Measurements from ENCODE around the gene CALML5.

Gene CALML5

GRCh38 chr10:5514226-5514850 is 15.0 kb upstream of the CALML5 start:
- no peak for DNase-seq

DNA sequence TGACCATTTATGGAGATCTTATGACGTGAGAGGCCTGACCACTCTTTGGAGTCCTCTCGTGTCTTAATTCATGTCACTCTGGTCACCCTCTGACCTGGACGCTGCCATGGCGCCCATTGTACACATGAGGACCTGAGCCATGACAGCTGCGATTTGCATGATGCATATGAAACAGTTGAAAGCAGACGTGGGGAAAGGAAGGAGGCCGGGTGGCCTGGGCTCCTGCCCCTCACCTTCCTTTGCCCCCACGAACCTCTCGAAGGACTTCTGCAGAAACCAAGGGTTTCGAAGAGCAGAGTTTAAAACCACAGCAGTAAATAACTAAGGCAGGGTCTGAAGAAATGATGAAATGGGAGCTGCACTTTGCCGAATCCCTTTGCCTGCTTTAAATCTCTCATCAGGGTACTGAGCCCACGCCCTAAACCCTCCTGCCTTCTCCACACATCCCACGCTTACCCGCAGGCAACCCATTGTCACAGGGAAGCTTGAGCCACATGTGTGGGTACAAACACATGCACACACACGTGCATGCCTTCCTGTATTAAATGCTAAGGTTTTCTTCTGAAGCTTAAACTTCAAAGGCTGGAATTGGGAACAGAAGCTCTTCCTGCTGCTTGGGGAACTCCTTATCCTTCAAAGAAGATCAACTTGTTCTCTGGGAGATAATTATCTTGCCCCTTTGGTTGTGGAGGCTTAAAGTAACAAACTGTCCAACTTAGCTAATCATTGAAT is 13.7 kb upstream of the CALML5 start:
- DNase-seq, result no peak

DNA sequence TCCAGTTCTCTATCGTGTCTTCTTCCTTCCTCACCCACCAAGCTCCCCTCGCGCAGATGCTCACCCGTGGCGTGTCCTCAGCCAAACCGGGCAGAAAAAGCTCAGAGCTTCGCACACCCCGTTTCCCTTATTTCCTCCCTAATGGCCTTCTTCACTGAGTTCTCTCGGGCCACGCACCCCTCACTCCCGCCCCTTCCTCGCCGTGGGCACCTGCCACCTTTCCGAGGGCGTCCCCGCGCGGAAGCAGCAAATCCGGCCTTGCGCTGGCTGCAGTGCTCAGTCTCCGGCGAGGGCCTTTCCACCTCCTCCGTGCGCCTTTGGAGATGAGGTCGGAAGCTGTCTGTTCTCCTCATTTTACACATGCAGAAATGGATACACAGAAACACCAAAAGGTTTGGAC is 13.0 kb upstream of the CALML5 start:
- no peak for DNase-seq

- DNase-seq, result no peak
These were observed 12.5 kb upstream of the CALML5 start for GRCh38 chr10:5511885-5512280.

DNA sequence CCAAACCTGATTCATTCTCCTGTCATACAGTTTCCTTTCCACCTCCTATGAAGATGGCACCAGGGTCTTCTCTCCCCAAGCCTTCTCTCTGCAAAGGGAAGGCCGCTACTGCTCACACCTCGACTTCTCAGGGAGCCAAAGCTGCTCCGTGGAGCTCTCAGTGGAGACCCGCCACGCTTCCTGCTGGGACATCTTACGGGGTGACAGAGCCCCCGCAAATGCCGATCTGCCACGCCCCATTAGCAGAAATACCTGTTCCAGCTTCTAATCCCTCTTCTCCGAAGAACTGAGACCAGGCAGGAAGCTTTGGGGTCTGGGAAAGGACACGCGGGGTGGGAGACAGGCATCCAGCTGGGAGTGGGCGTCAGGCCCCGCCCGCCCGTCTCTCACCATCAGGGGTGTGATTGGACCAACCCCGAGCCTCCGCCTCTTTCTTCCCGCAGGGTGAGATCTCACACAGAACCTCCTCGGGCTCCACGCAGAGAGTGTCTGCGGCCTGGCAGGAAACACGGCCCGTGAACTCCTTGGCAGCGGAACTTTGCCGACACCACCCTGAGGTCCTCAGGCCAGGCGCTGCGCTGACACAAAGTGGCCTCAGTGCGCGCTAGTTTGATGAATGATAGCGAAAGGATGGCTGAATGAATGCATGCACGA is 12.0 kb upstream of the CALML5 start:
- DNase-seq, result no peak

DNA sequence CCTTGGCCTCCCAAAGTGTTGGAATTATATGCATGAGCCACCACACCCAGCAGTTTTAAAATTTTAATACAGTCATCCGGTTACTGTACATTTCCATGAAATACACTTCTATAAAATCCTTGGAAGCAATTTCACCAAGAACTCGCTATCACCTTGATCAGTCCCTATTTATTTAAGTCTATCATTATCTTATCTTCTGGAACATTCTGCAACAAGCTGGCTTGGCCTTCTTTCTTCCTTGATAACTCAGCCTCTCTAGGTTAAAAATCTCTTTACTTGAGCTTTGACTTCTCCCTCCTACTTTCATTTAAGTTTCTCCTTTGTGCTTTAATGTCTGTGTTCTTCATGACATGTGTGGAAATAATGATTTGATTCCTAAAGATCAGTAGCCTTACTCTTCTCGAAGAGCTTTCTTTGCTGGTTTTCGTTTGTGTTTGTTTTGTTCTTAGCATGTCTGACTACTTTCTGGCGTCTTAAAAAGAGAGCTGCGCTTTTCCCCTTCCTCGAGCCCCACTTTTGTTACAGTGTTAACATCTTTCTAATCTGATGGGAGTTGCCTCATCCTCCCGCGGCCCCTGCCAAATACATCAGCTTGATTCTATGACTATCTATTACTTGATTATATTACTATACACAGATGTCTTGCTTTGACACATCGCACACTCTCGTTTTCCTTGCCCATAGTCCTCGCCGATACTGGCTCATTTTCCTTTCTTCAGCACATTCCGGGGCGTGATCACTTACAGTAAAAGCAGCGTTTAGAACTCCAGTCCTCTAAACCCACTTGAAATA is 11.1 kb upstream of the CALML5 start:
- no peak for DNase-seq

DNA sequence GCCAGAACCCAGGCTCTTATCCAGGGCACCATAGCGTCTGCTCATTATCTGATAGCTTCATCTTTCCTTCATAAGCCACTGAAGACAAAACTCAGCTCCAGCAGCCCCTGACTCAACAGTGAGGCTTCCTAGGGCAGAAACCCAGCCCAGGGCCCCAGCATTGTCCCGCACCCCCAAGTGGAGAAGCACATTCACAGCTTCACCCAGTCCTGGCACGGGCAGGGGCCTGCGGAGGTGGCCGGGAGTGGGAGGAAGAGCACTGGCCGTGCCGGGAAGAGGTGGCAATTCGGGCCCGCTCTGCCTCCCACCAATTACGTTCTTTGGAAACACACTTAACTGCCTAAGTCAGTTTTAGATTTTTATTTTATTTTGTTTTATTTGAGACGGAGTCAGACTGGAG is 10.3 kb upstream of the CALML5 start:
- DNase-seq, result no peak

DNA sequence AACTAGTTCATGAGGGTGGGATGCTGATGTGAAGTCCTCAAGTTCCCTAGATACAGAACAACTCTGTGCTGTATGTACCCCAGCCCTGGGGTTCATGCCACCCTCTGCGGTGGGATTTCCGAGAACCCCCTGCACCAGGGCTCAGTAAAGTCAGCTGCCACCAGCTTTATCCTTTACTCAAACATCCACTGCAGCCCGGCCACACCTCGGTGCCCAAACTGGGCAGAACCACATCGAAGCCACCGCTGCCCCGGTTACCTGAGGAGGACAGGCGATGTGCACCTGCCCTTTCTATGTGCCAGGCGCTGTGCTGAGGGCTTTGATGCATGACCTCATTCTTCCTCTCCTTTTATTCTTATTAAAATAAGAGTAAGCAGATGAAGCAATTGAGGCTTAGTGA is 9.9 kb upstream of the CALML5 start:
- no peak for DNase-seq

DNA sequence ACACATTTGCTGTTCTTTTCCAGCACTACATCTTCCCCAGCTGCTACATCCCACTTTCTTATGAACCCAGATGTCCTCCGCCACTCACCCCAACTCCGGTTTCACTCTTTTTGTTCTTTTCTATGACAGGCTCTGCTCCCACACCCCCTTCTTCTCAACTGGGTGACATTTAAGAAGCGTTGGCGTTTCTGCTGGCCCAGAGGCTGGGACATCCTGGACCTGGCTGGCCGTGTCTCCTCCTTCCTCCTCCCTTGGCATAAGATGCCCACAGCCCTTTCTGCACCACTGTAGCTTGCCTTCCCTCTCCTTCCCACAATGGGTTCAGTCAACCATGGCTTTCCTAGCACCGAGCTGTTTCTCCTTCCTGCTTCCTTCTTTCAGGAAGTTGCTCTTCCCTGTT is 9.4 kb upstream of the CALML5 start:
- DNase-seq, result no peak

GRCh38 chr10:5508161-5508604 is 8.8 kb upstream of the CALML5 start:
- no peak for DNase-seq

- DNase-seq, result no peak
These were observed 8.3 kb upstream of the CALML5 start for GRCh38 chr10:5507649-5508131.

- no peak for DNase-seq
These were observed 7.6 kb upstream of the CALML5 start for GRCh38 chr10:5506751-5507648.

DNA sequence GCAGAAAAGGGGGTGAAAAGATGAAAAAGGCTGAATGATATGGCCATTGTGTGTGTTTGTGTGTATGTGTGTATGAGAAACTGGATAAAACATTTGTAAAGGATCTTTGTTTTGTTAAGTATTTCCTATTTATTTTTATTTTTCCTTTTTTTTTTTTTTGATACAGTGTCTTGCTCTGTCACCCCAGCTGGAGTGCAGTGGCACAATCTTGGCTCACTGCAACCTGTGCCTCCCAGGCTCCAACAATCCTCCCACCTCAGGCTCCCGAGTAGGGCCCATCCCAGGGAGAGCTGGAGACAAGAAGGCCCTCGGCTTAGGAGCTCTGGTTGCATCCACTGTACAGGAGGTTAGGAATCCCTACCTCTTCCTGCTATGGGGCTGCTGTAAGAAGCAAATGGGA is 6.9 kb upstream of the CALML5 start:
- no peak for DNase-seq

- DNase-seq, result no peak
These were observed 5.0 kb upstream of the CALML5 start for GRCh38 chr10:5504146-5505072.

- no peak for DNase-seq
These were observed 4.1 kb upstream of the CALML5 start for GRCh38 chr10:5503477-5503835.

DNA sequence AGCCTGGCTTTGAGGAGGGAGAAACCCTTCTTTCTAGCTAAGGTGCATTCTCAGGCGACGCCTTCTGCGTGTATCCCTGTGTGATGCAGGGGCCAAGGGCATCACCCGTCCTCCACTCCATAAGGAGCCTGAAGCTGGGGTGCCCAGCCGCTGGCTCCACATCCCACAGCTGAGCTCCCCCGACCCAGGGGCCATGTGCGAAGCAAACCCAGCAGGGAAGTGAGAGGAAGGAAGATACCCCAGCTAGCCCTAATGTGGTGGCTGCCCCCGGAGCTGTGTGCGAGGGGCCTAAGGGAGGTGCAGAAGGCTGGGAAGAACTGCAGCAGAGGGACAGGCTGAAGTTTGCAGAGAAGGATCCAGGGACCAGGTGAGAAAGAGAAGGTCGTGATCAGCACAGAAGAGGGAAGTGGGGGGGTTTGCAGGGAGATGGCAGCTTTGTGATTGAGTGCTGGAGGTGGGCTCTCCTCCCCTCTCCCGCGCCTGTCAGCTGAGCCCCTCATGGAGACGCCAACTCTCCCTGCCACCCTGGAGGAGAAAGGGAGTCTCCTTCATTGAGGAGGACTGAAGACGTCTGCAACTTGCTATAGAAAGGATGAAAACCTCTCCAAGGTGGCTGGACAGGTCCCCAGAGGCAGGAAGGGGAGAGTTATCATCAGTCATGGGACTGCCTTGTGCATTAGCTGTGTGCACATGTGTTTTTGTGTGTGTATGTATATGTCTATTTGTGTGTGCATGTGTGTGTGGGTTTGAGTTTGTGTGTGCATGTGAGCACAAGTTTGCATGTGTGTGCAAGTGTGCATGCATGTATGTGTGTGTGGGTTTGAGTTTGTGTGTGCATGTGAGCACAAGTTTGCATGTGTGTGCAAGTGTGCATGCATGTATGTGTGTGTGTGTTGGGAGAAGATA is 3.5 kb upstream of the CALML5 start:
- no peak for DNase-seq

DNA sequence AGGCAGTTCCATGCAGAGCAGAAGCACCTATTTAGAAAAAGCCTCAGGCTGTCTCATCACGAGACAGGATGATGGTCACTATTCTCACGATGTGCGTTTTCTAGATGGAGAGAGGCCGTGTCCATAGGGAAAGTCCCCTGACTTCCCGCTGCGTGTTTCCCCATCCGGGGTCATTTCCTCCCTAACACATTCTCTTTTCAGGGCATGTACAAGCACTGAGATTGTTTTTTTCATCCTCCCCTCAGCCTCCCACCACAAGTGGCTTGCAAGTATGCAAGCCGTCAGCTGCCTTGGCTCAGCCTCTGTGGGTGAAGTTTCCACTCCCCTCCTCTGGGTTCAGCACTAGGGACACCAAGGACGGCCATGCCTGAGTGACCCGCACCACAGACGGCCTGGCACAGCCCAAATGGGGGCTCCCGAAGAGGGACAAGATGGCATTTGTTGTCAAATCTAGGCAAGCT is 2.7 kb upstream of the CALML5 start:
- no peak for DNase-seq

DNA sequence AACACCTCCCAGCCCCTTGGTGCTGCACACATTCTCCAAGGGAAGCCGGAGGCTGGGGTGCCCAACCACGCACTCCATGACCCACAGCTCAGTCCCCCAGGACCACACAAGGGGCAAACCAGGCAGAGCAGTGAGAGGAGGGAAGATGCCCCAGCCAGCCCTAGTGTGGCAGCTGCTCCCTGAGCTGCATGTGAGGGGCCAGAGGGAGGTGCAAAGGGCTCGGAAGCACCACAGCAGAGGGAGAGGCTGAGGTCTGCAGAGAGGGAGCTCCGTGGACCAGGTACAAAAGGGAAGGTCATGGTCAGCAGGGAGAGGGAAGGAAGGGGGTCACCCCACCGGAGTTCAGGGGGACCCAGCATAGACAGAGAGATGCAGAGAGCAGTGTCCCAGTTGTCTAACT is 1.5 kb upstream of the CALML5 start:
- no peak for DNase-seq

DNA sequence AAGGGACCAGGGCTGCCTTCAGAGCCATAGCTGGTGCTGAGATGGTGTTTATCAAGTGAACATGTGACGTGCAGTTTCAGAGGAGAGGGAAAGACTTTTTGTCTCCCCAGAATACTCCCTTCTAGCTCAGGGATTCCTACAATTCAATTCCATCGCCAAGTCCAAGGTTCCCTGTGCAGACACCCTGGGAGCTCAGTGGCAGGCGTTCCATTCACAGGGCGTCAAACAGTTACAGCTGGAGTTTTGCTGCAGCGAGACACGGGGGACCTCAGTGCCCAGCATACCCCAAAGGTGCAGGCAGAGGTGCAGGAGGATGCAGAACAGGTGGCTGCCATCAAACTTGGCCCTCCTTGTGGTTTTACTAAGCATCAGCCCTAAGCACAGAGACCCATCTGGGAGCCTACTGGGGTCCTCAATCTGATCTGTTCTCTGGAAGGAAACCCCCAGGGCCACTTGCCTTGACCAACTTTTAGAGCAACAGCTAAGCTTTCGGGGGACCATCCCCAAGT is 846 bp upstream of the CALML5 start:
- DNase-seq, result no peak
